LNCAP (cell line): ENCODE measurements around the gene C5orf15.

ENCODE experiments used
- TF ChIP-seq, protein P1 (sequence below): fragments of 450-650 bp; IDR thresholded peaks from 2 replicates; pipeline ENCODE4 v1.5.1; 2017; ENCODE audit warnings: mild to moderate bottlenecking

C5orf15 gene

DNA sequence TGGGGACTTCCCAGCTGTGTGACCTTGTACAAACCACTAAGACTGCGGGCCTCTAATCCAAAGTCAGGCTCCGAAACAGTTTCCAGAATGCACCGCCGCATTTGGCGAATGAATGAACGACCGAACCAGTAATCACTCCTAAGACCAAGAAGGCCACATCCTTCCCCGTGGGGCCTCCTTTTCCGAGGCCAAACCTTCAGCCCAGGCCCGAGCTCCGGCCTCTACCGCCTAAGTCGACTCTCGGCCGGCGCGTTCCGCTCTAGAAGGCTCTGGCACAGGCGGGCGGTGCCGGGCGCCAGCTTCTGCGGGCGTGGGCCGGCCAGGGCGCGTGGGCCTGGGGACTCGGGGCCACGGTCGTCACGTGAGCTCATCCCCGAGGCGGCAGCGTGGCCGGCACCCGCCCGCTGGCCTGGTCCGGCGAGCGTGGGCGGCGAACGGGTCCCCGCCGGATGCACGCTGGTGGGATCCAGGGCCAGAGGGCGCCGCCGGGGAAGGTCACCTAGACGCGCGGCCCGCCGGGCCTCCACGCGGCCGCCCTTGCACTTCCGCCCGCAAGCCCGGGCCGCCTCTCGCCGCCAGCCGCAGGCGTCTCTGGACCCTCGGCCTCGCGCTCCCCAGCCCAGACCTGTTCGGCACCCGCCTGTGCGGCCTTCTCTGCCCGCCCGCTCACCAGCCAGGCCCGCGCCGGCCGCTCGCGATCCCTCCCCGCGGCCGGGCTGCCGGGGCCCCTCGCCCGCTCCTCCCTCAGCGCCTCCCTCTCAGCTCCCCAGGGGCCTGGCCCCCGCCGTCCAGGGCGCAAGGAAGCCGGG is 35.6 kb upstream of the C5orf15 start:
- TF ChIP-seq, protein P1, sequence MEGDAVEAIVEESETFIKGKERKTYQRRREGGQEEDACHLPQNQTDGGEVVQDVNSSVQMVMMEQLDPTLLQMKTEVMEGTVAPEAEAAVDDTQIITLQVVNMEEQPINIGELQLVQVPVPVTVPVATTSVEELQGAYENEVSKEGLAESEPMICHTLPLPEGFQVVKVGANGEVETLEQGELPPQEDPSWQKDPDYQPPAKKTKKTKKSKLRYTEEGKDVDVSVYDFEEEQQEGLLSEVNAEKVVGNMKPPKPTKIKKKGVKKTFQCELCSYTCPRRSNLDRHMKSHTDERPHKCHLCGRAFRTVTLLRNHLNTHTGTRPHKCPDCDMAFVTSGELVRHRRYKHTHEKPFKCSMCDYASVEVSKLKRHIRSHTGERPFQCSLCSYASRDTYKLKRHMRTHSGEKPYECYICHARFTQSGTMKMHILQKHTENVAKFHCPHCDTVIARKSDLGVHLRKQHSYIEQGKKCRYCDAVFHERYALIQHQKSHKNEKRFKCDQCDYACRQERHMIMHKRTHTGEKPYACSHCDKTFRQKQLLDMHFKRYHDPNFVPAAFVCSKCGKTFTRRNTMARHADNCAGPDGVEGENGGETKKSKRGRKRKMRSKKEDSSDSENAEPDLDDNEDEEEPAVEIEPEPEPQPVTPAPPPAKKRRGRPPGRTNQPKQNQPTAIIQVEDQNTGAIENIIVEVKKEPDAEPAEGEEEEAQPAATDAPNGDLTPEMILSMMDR: no peak

DNA sequence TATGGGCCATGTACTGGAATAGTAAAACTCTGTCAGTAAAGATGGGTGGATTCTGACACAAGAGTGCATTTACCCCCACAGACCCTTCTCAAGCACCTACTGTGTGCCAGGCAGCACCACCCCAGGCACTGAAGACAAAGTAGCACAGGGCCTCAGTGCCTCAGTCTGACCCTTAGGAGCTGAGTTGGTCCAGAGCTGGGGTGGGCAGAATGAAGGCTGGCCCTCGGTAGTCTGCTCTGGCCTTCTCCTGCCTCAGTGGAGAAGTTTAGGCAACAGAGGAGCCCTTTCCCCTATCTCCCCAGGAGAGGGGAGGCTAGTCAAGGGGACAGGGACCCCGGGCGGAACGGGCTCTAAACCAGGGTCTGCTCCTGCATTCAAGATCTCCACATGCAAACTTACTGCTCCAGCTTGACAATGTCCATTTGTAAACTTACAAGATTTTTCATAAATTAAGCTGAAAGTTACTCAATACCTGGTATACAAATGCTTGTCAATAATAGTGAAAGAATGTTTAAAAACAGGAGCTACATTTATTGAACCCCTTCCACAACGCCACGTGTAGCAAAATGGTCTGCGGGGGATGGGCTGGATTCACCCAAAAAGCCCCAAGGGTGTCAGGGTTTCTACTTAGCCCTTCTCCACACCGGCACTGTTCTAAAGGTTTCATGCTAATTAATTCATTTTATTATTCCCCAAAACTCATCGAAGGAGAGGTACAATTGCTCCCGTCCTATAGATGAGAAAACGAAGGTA is 34.8 kb upstream of the C5orf15 start:
- TF ChIP-seq, protein P1: no peak

DNA sequence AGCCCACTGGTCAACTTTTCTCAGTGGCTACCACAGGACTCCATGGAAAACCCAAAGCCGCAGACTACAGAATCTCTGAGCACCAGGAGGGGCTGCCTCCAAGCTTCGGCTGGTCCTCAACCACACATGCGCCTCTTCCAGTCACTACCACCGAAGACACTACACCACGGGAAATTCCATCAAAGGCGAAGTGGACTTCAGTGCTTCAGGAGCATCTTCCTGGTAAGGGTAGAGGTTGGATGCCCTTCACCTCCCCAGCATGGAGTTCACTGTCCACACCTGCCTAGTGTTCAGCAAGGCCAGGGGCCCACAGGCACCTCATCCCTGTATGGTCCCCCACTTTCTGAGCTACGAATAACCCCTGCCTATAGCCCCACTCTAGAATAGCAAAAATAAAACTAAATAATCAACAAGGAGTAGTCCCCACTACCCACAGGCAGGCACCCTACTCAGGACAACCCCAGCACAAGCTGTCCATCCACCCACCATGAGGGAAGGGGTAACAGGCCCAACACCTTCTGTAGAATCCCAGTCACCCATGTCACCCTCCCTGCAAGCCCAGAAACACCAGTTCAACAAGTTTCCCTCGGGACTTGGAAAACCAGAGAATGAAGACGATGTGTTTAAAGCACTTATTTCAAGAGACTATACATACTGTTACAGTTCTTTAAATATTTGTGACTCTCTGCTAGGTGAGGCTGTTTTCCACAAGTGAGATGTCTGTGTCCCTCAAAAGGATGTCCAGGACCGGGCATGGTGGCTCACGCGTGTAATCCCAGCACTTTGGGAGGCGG is 33.7 kb upstream of the C5orf15 start:
- TF ChIP-seq, protein P1: no peak

DNA sequence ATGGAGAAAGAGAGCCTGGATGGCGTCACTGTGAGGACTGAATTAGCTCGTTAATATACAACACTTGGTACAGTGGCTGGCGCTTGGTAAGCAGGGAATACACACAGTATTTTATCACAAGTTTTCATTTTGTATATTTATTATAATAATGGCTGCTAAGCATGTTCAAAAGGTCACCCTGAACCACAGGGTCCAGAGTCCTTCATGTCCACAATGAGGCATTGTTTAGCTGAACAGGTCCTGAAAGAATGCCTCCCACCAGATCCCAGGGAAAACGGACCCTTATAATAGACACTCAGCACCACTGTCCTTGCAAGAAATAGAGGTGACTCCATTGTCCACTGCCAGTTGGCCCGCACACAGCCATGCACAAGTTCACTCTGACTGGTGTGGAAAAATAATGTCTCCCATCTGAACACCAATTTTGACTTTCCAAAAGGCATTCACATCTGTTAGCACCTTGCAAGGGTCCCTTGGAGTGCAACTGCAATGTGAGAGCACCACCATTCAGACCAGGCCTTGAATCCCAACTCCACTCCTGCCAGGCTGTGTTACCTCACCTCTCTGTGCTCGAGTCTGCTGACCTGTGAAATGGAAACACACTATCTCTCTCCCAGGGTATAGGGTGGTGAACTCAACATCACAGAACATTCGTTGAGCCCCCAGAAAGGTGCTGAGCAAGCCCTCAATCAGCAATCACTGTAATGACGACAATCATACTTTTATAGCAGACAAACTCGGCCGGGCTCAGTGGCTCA is 32.5 kb upstream of the C5orf15 start:
- TF ChIP-seq, protein P1: no peak

DNA sequence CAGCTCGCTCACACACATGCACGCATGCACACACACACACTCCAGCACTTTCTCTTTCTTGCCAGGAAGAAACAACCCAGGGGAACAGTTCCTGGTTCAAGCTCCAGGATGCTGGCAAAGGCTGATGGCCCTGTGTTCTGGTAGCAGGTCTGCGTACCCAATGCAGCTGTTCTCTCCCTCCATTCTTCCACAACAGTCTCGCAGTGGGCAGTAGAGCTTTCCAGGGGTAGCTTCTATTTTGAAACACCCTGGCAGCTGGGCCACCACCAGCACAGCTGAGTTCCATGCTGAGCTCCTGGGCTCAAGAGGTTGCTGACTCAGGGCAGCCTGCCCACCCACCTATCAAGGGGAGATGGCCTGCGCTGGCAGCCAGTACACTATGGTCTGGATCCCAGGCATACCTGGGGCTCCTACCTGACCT is 31.7 kb upstream of the C5orf15 start:
- TF ChIP-seq, protein P1: no peak

DNA sequence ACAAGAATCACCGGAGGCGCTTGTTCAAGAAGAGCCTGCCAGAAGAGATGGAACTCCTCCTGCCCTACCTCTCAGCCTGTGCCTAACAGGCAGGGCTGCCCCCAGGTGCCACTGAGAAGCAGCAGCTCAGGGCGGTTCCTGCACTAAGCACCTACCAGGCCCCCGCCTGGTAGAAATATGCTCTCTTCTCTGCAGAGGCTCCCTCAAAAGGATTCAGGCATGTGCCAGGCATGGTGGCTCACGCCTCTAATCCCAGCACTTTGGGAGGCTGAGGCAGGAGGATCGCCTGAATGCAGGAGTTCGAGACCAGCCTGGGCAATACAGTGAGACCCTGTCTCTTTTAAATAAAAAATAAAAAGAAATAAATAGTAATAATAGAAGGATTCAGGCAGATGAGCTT is 30.4 kb upstream of the C5orf15 start:
- TF ChIP-seq, protein P1: no peak

DNA sequence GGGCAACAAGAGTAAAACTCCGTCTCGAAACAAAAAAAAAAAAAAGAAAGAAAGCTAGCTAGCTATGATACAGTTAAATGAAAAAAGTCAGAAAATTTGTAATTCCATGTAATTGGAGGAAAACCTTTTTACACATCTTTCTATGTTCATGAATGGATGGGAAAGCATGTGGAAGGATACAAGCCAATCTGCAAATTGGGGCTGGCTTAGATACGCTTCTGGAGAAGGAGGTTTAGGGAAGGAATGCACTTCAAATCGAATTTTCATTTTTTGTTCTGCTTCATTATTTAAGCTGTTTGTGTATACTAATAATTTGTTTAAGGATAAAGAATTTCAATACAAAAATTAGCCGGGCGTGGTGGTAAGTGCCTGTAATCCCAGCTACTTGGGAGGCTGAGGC is 29.6 kb upstream of the C5orf15 start:
- TF ChIP-seq, protein P1: no peak
